Medulla oblongata (tissue), 1 donor: ENCODE data around the gene LGI4.
"Not testable (repeated sequence)": the region's sequence is repeated elsewhere in the genome, so short reads cannot be mapped to it uniquely, and the experiment has no call there.

Source experiments
- DNase-seq: peaks from one replicate; pipeline ENCODE4 v3.0.0-alpha.2; 2015; ENCODE audit errors: extremely low spot score

LGI4 gene

GRCh38 chr19:35106291-35106583 is 28.6 kb downstream of the LGI4 start:
- peak; percentile 72 for DNase-seq

- no peak for DNase-seq
These were observed 29.2 kb downstream of the LGI4 start for GRCh38 chr19:35105411-35106290.

- no peak for DNase-seq
These were observed 29.8 kb downstream of the LGI4 start for GRCh38 chr19:35105047-35105410.

- no peak for DNase-seq
These were observed 30.5 kb downstream of the LGI4 start for GRCh38 chr19:35104361-35104760.

- not testable (repeated sequence) for DNase-seq
These were observed 31.2 kb downstream of the LGI4 start for GRCh38 chr19:35103614-35104013.

GRCh38 chr19:35101949-35102348 is 32.9 kb downstream of the LGI4 start:
- DNase-seq, result not testable (repeated sequence)

DNA sequence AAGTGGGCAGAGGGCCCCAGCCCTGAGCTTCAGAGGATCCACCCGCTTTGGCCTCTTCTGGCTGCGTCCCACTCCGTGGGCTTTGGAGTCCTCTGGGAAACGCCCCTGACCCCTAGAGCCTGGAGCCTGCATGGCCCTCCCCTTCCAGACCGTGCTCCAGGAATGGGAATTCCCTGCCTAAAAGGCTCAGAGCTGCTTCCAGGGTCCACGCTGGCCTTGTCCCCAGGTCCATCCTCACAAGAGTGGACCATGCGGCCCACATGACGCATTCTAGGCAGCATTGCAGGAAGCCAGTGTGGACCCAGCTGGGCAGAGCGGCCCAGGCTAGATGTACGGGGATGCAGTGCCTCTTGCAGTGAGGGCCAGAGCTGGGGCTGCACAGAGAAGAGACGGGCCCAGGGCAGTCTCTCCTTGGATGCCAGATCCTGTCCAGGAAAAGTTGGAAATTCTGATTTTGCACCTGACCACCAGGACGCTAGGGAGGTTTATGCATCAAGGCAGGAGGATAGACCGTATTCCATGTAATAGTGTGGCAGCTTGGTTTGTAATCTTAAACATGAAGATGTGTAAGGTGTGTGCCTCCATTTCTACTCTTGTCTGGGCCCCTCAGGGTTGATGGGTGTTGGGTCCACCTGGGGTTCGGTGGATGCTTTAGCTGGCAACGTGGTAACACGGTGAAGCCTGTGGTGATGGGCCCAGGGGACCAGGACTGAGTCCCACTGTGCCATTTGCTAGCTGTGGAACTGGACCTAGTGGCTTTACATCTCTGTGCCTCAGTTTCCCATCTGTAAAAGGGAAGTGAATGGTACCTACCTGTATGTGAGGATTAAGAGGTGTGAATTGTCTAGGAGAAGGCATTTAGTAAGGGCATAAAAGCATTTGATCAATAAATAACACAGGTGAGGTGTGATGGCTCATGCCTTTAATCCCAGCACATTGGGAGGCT is 34.0 kb downstream of the LGI4 start:
- DNase-seq, result no peak

GRCh38 chr19:35099897-35100275 is 35.0 kb downstream of the LGI4 start:
- no peak for DNase-seq

DNA sequence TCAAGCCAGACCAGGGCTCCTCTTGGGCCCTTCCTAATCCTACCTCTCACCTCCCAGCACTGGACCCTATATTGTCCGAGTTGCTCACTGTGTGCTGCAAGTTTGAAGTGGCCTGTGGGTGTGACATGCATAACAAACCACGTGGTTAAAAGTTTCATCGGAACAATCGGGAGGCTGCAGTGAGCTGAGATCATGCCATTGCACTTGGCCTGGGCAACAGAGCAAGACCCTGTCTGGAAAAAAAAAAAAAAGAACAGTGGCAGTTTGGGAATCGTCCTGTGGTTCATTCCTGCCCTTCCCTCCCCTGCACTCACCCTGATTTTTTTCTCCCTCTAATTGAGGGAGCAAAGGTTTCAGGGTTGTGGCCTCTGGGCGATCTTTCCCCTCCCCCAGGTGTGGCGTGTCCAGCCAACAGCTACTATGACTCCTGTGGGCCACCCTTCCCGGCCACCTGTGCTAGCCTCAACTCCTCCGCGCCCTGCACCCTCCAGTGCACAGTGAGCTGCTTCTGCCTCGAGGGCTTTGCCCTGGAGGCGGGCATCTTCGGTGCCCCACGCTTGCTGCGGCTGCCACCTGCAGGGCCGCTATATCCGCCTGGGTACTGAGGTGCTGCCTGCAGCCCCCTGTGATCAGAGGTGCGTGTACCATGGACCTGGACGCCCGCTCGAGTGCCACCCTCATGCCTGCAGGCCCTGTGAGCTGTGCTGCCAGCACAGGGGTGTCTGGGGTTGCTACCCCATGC is 35.5 kb downstream of the LGI4 start:
- DNase-seq, result no peak

- no peak for DNase-seq
These were observed 36.3 kb downstream of the LGI4 start for GRCh38 chr19:35098413-35099049.

DNA sequence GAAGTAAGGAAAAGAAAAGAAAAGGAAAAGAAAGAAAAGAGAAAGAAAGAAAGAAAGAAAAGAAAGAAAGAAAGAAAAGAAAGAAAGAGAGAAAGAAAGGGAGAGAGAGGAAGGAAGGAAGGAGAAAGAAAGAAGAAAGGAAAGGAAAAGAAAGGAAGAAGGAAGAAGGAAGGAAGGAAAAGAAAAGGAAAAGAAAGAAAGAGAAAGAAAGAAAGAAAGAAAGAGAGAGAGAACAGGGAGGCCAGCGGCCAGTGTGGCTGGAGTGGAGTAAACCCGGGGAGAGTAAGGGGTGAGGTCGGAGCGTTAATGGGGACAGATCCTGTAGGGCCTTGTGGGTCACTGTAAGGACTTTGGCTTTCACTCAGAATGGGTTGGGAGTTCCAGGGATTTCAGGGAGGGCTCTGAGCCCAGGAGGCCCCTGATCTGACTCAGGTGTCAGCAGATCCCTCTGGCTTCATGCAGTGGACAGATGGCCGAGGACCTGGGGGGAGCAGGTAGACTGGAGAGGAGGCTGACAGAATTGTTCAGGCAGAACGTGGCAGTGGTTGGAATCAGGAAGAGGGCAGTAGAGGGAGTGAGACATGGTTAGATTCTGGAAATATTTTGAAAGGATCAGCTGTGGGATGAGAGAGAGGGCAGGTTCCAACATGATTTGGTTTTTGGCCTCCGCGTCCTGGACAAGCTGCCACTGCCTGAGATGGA is 39.0 kb downstream of the LGI4 start:
- no peak for DNase-seq

- no peak for DNase-seq
These were observed 40.2 kb downstream of the LGI4 start for GRCh38 chr19:35094656-35095055.

- DNase-seq, result no peak
These were observed 40.8 kb downstream of the LGI4 start for GRCh38 chr19:35093941-35094647.

GRCh38 chr19:35093430-35093829 is 41.4 kb downstream of the LGI4 start:
- DNase-seq, result no peak

DNA sequence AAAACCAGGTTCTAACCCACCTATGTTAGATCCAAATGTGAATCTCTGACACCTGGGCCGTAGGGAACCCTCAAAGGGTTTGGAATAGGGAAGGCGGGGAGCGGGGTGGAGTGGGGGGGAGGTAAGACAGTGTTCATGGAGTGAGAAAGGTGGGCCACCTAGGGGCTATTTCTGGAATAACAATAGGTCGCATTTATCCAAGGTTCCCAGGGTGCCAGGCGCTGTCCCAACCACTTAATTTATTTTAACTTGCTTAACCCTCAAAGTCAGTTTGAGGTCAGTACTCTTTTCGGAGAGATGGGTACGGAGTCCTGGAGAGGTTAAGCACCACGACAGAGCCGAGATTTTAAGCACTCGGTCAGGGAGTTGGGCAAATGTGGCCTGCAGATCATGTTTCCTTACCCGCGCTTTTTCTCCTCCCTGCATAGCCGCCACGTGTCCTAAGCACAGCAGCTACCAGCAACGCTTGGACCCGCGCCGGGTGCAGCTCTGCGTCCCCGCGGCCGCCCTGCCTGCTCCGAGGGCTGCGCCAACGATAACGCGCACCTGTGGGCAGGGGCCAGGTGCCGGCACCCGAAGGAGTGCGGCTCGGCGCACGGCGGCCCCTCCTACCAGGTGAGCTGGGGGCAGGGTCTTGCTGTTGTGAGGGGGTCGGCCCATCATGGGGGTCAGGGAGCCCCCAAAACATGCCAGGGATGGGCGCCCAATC is 44.2 kb downstream of the LGI4 start:
- DNase-seq, result peak; percentile 86

GRCh38 chr19:35090160-35090505 is 44.7 kb downstream of the LGI4 start:
- DNase-seq, result no peak

DNA sequence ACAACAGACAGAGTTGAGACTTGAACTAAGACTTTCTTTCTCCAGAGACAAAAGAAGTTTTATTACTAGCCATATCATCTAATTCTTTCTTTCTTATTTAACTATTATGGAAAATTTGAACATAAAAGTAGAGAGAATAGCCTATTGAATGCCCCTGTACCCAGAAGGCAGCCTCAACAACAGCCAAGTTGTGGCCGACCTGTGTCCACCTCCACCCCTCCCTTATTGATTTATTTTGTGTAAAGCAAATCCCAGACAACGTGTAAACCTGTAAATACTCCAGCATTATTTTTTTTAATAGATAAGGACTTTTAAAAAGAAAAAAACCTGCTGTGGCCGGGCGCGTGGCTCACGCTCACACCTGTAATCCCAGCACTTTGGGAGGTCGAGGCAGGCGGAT is 45.3 kb downstream of the LGI4 start:
- no peak for DNase-seq

GRCh38 chr19:35088131-35088913 is 46.5 kb downstream of the LGI4 start:
- DNase-seq, result no peak

GRCh38 chr19:35087393-35087792 is 47.5 kb downstream of the LGI4 start:
- no peak for DNase-seq
